Subcutaneous preadipocyte (primary cell): ENCODE measurements around the gene KMT2D. TPM values are rescaled to one million over a fixed set of nuclear protein-coding genes. Genes with fewer than 3 reads are reported as not detected.

Experiments used
- total RNA-seq: library from RNA; depleted of rRNA; stranded (reverse); fragments of >200 nt; gene quantifications from 2 replicates; pipeline ENCODE4 v1.2.3, GENCODE V29; 2012

The KMT2D gene, protein sequence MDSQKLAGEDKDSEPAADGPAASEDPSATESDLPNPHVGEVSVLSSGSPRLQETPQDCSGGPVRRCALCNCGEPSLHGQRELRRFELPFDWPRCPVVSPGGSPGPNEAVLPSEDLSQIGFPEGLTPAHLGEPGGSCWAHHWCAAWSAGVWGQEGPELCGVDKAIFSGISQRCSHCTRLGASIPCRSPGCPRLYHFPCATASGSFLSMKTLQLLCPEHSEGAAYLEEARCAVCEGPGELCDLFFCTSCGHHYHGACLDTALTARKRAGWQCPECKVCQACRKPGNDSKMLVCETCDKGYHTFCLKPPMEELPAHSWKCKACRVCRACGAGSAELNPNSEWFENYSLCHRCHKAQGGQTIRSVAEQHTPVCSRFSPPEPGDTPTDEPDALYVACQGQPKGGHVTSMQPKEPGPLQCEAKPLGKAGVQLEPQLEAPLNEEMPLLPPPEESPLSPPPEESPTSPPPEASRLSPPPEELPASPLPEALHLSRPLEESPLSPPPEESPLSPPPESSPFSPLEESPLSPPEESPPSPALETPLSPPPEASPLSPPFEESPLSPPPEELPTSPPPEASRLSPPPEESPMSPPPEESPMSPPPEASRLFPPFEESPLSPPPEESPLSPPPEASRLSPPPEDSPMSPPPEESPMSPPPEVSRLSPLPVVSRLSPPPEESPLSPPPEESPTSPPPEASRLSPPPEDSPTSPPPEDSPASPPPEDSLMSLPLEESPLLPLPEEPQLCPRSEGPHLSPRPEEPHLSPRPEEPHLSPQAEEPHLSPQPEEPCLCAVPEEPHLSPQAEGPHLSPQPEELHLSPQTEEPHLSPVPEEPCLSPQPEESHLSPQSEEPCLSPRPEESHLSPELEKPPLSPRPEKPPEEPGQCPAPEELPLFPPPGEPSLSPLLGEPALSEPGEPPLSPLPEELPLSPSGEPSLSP (N-terminal part only)
- total RNA-seq, result 23.1 and 32.1 TPM in 2 replicates

DNA sequence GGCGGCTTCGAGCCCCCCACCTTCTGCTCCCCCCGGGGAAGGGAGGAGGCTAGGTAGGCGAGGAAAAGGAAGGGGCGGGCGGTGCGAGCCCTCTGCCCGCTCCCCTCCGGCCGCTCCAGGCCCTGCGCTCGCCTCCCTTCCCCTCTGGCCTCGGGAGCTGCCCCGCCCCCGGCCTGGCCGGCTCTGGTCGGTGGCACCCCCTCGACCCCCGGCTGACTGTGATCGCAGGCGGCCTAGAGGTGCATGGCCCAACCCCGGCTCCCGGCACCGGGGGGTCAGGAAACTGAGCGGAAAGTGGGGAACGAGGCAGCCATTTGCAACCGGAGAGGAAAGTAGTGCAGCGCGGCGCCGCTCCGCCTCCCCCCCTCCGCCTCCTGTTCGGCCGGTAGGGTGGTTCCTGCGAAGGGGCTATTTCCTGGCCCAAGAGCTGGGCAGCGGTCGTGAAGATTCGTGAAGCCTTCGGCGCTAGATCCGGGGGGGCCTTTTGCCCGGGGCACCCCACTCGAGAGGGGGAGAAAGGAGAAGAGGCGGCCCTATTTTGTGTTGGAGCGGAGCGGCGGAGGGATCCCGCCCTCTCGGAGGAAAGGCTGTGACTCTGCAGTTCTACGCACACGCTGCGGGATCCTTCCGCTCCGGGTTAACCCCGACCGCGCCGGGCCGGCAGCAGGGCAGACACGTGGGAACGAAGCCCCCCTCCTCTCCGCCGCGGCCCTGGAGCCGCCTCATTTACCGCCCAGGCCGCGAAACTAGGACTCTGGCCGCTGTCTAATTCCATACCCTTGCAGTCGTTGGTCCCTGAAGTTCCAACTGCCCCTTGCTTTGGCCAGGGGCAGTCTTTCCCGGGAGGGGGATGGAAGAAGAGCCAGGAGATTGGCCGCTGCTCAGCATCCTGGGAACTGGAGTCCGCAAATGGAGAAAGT lies at the start of gene KMT2D:
Gene KMT2D (minus strand): TSS at position 558 of the 920 bp plus-strand sequence. CDS start 5,470 bp downstream, outside the sequence.

DNA sequence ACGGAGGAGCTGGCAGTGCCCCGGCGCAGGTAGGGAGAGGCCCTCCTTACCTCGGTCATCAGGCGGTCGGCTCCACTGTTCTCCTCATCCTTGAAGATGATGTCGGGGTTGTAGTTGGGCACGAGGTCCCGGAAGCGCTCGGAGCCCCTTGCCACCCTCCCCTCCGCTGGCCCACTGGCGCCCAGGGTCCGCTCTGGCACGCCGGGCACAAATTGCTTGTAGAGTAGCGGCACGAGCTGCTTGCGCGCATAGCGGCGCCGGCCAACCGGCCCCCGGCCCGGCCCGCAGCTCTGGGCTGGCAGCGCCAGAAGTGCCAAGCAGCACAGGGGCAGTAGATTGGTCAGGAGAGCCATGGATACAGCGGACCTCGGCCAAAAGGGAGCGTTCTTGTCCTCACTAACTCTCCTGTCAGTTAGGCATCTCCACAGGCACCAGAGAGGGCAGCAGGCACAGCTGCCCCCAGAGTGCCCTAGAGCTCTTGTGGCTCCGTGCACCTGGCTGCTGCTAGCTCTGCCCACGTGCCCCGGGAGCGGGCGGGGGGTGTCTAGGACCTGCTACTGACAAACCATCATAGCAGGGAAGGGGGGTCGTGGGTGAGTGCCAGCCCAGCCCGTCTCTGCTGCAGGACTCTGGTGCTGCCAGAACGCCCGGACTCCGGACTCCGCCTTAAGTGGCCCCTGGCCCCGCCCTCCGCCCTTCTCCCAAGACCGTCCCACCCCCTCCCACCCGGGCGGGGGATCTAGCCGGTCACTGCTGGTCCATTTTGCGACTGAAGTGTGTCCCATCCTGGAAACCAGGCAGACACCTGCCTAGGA lies 33.8 kb upstream of the KMT2D start, which contains the start of gene DHH:
Gene DHH (minus strand): TSS at position 642 of the 815 bp plus-strand sequence. CDS start 289 bp downstream, at position 353.

DNA sequence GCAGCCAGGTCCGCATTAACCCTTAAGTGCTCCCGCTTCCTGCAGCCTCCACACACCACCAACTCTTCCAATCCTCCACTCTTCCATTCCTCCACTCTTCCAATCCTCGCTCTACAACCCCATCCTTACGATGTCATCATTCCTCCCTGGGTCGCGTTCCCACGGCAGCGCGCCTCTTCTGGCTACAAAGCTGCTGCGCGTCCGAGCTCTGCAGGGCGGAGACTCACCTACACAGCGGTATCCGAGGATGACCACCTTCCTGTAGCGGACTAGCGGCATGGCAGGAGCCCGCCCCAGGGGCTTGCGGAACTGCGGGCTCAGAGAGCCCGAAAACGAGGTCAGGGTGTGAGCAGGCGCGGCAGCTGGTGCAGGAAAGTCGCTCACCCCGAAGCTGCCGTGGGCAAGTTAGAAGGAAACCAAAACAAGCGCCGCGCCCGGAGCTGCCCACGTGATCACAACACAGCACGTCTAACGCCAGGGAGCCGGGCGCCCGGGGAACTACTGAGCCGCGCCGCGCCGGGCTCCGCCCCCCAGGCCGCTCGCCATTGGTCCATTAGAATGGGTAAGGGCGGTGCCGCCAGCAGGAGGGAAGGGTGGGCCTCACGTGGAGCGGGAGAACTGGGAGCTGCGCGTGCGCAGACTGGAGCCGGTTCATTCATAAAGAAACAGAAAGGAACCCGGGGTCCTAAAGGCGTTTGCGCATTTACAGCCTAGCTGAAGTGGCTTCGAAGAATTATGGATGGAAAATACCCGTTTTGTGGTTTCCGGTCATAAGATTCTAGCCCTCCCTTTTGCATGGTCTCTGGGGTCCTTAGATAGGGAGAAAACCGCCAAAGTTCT lies 9.1 kb upstream of the KMT2D start, which contains the start of gene RHEBL1:
Gene RHEBL1 (minus strand): TSS at position 473 of the 840 bp plus-strand sequence. CDS start 194 bp downstream, at position 279.

DNA sequence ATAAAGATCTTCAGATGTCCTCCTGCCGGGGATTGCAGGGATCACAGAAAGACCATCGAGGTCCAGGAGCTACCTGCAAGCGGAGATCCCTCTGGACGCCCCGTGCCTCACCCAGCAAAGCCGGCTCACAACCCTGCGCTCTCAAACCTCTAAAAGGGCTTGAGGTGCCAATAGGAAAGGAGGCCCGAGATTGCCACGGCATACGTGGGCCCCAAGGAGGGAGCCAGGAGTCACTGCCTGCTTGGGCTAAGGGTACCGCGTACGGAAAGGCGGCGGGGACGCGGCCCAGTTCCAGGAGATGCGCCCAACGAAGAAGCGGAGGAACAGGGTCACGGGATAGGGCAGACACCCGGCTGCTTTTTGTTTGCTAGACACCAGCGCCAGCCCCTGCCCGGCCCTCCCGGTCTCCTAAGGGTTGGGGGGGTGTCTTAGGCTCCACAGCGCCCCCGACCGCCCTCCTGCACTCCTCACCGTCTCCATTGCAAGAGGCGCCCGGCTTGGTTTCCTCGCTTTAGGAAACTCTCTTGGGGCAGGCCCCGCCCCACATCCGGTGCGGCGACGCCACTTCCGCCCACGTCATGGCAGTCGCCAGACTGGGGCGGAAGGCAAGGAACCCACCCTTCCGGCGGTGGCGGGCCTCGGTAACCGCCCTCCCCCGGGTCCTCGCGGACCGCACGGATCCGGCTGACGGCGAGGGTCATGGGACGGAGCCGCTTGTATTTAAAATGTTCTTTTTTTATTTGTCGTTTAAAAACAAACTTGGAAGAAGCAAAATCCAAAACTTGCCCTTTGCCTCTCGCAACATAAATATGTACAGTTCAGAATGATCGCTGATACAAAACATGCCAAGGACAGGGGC lies 42.1 kb downstream of the KMT2D start, which contains the start of gene PRKAG1:
Gene PRKAG1 (minus strand): TSS at position 516 of the 859 bp plus-strand sequence. CDS start 36 bp downstream, at position 480.

Other genes starting within 250 kb of the KMT2D start
- 11.3 and 14.0 TPM in 2 replicates for gene CACNB3, start 242.3 kb downstream of the KMT2D start, total RNA-seq
- 51.8 and 73.1 TPM in 2 replicates for gene DDX23, start 208.6 kb downstream of the KMT2D start, total RNA-seq
- under 0.01 TPM in 2 replicates for gene RND1, start 194.9 kb downstream of the KMT2D start, total RNA-seq
- gene FKBP11, start 135.3 kb downstream of the KMT2D start, total RNA-seq, result 23.5 and 36.0 TPM in 2 replicates
- gene ARF3, start 103.3 kb downstream of the KMT2D start, total RNA-seq, result 40.4 and 51.6 TPM in 2 replicates
- 0.20 TPM in 1 of 2 replicates, not detected in the other for gene WNT10B, start 89.1 kb downstream of the KMT2D start, total RNA-seq
- not detected in 2 replicates for gene WNT1, start 82.5 kb downstream of the KMT2D start, total RNA-seq
- under 0.01 TPM in 2 replicates for gene DDN, start 61.4 kb downstream of the KMT2D start, total RNA-seq
- 68.4 and 69.8 TPM in 2 replicates for gene PRKAG1, start 42.0 kb downstream of the KMT2D start, total RNA-seq
- 0.37 and 0.39 TPM in 2 replicates for gene RHEBL1, start 9.2 kb upstream of the KMT2D start, total RNA-seq
- gene DHH, start 34.0 kb upstream of the KMT2D start, total RNA-seq, result under 0.01 TPM in 1 of 2 replicates, not detected in the other
- gene LMBR1L, start 50.1 kb upstream of the KMT2D start, total RNA-seq, result 41.8 and 43.7 TPM in 2 replicates
- gene TUBA1B, start 70.6 kb upstream of the KMT2D start, total RNA-seq, result 2,784 and 3,087 TPM in 2 replicates
- 513 and 543 TPM in 2 replicates for gene TUBA1A, start 128.3 kb upstream of the KMT2D start, total RNA-seq
- 823 and 1,037 TPM in 2 replicates for gene TUBA1C, start 204.3 kb upstream of the KMT2D start, total RNA-seq
- gene PRPH, start 234.4 kb upstream of the KMT2D start, total RNA-seq, result not detected in 2 replicates